ENCODE results near the gene RNPS1. TPM values are rescaled to one million over a fixed set of nuclear protein-coding genes. Genes with fewer than 3 reads are reported as not detected.
A peak's percentile ranks its signal among the peaks of the same experiment; 100 is the strongest.
"Not testable (repeated sequence)": the region's sequence is repeated elsewhere in the genome, so short reads cannot be mapped to it uniquely, and the experiment has no call there.

RNPS1 gene
- total RNA-seq, 2 donors from 2014 or later: 204 to 224 TPM

DNA sequence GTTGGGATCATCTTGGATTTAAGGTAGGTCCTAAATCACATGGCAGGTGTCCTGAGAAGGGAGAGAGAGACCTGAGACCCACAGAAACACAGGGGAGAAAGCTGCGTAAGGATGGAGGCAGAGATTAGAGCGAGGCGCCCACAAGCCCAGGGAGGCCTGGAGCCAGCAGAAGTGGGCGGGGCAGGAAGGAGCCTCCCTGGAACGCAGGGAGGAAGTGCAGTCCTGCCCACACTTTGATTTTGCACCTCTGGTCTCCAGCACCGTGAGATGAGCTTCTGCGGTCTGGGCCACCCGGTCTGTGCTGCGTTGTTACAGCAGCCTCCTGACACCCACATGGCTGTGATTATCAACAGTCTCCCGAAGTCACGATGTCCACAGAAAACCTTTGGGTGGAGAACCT is 25.3 kb downstream of the RNPS1 start:
- Mint-ChIP-seq H3K27me3 (no peaks in the 10 kb centered on the region), H3K36me3 (ENCODE audit: low read depth) (no peaks in the 10 kb centered on the region), H3K4me1 (peaks cover 3% of the 10 kb centered on the region), H3K27ac (no peak overlapping the region), H3K4me3 (no peak overlapping the region)
- H3K9me3 ChIP-seq (ENCODE audit: control insufficient read depth, low read length, poor library complexity, severe bottlenecking): no peaks in the 10 kb centered on the region
- no peak for DNase-seq
- no peak for ATAC-seq

- H3K4me1 Mint-ChIP-seq; H3K27me3 Mint-ChIP-seq; H3K9me3 ChIP-seq (ENCODE audit: control insufficient read depth, low read length, poor library complexity, severe bottlenecking); H3K4me3 Mint-ChIP-seq; ATAC-seq; H3K36me3 Mint-ChIP-seq (ENCODE audit: low read depth); DNase-seq; H3K27ac Mint-ChIP-seq: not testable (repeated sequence)
These were observed 27.6 kb downstream of the RNPS1 start for GRCh38 chr16:2240331-2240730.

DNA sequence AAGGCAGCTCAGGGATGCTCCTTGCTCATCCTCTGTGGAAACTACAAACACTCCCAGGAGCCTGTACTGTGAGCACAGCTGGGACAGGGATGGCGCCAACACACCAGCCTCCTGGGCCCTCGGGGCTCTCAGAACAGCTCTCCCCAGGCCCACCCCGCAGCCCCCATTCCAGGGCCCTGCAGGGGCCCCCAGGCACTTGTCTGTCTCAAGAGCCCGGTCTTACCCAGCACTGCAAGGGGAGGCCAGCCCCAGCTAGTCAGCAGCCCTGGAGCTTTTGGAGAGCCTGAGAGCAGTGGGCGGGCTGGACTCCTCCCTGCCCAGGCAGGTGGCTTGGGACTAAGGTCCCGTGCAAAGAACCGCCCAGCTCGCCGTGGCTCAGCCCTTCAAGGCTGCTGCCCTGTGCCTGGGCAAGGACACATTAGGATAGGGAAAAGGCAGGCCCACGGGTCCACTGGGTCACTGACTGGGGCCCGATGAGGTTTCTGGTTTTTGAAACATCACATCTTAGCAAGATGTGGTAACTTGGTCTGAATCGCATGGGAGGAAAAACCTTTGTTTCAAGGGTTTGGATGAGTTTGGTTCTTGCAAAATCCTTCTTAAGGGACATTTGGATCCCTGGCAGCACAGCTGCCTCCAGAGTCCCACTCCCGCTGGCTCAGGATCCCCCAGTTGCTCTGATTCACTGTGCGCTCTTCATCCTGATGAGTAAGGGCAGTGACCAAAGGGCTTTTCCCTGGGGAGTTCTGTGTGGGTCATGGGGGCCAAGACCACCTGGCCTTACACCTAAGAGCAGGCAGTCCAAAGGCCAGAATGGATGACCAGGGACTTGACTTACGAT is 28.9 kb downstream of the RNPS1 start:
- ATAC-seq (no peak), DNase-seq (no peak)
- H3K4me1 Mint-ChIP-seq: peaks cover 5% of the 10 kb centered on the region
- H3K9me3 ChIP-seq (ENCODE audit: control insufficient read depth, low read length, poor library complexity, severe bottlenecking): no peaks in the 10 kb centered on the region
- no peak overlapping the region for H3K4me3 Mint-ChIP-seq
- H3K27me3 Mint-ChIP-seq: no peaks in the 10 kb centered on the region
- no peak overlapping the region for H3K27ac Mint-ChIP-seq
- no peaks in the 10 kb centered on the region for H3K36me3 Mint-ChIP-seq (ENCODE audit: low read depth)

DNA sequence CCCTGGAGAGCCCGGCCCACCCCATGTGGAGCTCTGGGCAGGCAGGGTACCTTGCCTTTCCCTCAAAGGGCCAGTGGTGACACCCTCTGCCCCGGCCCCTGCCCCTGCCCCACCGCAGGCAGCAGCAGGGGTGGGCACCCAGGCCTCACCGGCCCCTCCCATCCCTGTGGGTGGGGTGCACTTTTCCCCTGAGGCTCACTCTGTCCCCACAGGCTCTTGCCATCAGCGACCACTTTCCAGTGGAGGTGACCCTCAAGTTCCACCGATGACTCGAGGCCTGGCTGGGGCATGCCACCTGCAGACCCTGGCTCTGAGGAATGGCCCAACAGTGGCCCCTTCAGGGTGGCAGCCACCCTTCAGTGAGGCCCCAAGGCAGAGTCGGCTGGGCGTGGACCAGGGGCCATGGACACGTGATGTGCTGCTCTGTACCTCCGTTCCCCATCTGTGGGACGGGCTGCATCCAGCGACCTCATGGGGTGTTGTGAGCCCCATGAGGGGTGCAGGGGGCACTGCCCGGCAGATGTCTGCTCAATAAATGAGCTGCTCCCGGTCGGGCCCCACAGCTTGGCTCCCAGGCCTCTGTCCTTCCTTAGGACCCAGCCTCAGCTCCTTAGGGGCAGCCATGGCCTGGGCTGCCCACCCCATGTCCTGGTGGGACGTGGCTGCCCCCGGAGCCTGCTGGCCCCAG is 29.6 kb downstream of the RNPS1 start:
- ATAC-seq: no peak
- Mint-ChIP-seq H3K27ac (no peak overlapping the region), H3K36me3 (ENCODE audit: low read depth) (peaks cover 2% of the 10 kb centered on the region), H3K4me3 (no peak overlapping the region), H3K27me3 (no peaks in the 10 kb centered on the region), H3K4me1 (peaks cover 5% of the 10 kb centered on the region)
- no peak for DNase-seq
- no peaks in the 10 kb centered on the region for H3K9me3 ChIP-seq (ENCODE audit: control insufficient read depth, low read length, poor library complexity, severe bottlenecking)

DNA sequence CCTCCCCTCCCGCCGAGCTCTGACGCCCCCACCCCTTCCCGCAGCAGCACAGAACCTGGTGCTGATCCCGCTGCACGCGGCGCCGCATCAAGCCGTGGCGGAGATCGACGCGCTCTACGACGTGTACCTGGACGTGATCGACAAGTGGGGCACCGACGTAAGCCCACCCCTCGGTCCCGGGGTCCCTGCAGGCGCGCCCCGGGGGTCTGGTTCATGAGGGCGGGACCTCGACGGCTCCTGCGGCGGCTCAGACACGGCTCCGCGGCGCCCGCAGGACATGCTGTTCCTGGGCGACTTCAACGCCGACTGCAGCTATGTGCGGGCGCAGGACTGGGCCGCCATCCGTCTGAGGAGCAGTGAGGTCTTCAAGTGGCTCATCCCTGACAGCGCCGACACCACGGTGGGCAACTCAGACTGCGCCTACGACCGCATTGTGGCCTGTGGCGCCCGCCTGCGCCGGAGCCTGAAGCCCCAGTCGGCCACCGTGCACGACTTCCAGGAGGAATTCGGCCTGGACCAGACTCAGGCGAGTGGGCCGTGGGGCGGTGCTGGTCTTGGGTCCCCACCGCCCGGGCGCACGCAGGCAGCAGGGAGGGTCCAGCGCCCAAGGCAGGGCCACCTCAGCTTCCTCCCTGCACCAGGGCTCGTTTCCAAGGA is 30.3 kb downstream of the RNPS1 start:
- no peak overlapping the region for H3K4me3 Mint-ChIP-seq
- H3K9me3 ChIP-seq (ENCODE audit: control insufficient read depth, low read length, poor library complexity, severe bottlenecking): no peaks in the 10 kb centered on the region
- ATAC-seq (no peak), DNase-seq (no peak)
- H3K27me3 Mint-ChIP-seq: no peaks in the 10 kb centered on the region
- H3K36me3 Mint-ChIP-seq (ENCODE audit: low read depth): peaks cover 2% of the 10 kb centered on the region
- no peak overlapping the region for H3K27ac Mint-ChIP-seq
- H3K4me1 Mint-ChIP-seq: peaks cover 5% of the 10 kb centered on the region

GRCh38 chr16:2237102-2237482 is 30.8 kb downstream of the RNPS1 start:
- no peaks in the 10 kb centered on the region for H3K9me3 ChIP-seq (ENCODE audit: control insufficient read depth, low read length, poor library complexity, severe bottlenecking)
- H3K4me1 Mint-ChIP-seq: peaks cover 3% of the 10 kb centered on the region
- no peaks in the 10 kb centered on the region for H3K27me3 Mint-ChIP-seq
- no peak for ATAC-seq
- H3K27ac Mint-ChIP-seq: no peak overlapping the region
- no peak for DNase-seq
- no peak overlapping the region for H3K4me3 Mint-ChIP-seq
- peaks cover 2% of the 10 kb centered on the region for H3K36me3 Mint-ChIP-seq (ENCODE audit: low read depth)

GRCh38 chr16:2236337-2237101 is 31.4 kb downstream of the RNPS1 start, which contains the start of gene DNASE1L2:
DNASE1L2 (plus strand) TSS chr16:2236444; CDS start chr16:2236817, 373 bp downstream.
- peaks cover 2% of the 10 kb centered on the region for H3K36me3 Mint-ChIP-seq (ENCODE audit: low read depth)
- no peak within 1 kb of the TSS for H3K4me3 Mint-ChIP-seq
- ATAC-seq (peak; percentile 31), DNase-seq (no peak)
- H3K9me3 ChIP-seq (ENCODE audit: control insufficient read depth, low read length, poor library complexity, severe bottlenecking): no peaks in the 10 kb centered on the region
- H3K4me1 Mint-ChIP-seq: peaks cover 3% of the 10 kb centered on the region
- H3K27ac Mint-ChIP-seq: no peak within 1 kb of the TSS
- no peaks in the 10 kb centered on the region for H3K27me3 Mint-ChIP-seq

GRCh38 chr16:2235695-2236336 is 32.1 kb downstream of the RNPS1 start:
- H3K9me3 ChIP-seq (ENCODE audit: control insufficient read depth, low read length, poor library complexity, severe bottlenecking): no peaks in the 10 kb centered on the region
- Mint-ChIP-seq H3K27me3 (no peaks in the 10 kb centered on the region), H3K36me3 (ENCODE audit: low read depth) (peaks cover 2% of the 10 kb centered on the region), H3K27ac (no peak overlapping the region), H3K4me3 (no peak overlapping the region), H3K4me1 (peaks cover 3% of the 10 kb centered on the region)
- ATAC-seq (peak; percentile 18), DNase-seq (no peak)

DNA sequence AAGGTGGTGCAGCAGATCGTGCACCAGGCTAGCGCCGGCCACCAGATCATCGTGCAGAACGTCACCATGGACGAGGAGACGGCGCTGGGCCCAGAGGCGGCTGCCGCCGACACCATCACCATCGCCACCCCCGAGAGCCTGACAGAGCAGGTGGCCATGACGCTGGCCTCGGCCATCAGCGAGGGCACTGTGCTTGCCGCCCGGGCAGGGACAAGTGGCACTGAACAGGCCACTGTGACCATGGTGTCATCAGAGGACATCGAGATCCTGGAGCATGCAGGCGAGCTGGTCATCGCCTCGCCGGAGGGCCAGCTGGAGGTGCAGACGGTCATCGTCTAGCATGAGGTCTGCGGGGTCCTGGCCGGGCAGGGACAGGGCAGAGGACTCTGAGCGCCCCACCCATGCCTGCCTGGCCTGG is 32.7 kb downstream of the RNPS1 start:
- H3K4me1 Mint-ChIP-seq: peaks cover 3% of the 10 kb centered on the region
- H3K9me3 ChIP-seq (ENCODE audit: control insufficient read depth, low read length, poor library complexity, severe bottlenecking): no peaks in the 10 kb centered on the region
- H3K36me3 Mint-ChIP-seq (ENCODE audit: low read depth): peaks cover 2% of the 10 kb centered on the region
- H3K4me3 Mint-ChIP-seq: no peak overlapping the region
- no peak for ATAC-seq
- no peaks in the 10 kb centered on the region for H3K27me3 Mint-ChIP-seq
- H3K27ac Mint-ChIP-seq: no peak overlapping the region
- no peak for DNase-seq

DNA sequence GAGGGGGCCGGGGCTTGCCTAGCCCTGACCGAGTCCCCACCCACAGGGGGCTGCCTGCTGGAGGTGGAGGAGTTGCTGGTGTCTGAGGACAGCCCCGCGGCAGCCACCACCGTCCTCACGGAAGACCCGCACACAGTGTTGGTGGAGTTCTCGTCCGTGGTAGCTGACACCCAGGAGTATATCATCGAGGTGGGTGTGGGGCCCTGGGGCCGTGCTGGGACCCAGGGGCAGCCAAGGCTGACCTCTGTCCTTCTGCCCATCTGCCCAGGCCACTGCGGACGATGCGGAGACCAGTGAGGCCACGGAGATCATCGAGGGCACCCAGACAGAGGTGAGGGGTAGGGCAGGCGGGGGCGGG is 33.1 kb downstream of the RNPS1 start:
- Mint-ChIP-seq H3K27ac (no peak overlapping the region), H3K4me3 (no peak overlapping the region), H3K27me3 (no peaks in the 10 kb centered on the region), H3K4me1 (peaks cover 3% of the 10 kb centered on the region), H3K36me3 (ENCODE audit: low read depth) (peaks cover 4% of the 10 kb centered on the region)
- ATAC-seq (no peak), DNase-seq (no peak)
- no peaks in the 10 kb centered on the region for H3K9me3 ChIP-seq (ENCODE audit: control insufficient read depth, low read length, poor library complexity, severe bottlenecking)

DNA sequence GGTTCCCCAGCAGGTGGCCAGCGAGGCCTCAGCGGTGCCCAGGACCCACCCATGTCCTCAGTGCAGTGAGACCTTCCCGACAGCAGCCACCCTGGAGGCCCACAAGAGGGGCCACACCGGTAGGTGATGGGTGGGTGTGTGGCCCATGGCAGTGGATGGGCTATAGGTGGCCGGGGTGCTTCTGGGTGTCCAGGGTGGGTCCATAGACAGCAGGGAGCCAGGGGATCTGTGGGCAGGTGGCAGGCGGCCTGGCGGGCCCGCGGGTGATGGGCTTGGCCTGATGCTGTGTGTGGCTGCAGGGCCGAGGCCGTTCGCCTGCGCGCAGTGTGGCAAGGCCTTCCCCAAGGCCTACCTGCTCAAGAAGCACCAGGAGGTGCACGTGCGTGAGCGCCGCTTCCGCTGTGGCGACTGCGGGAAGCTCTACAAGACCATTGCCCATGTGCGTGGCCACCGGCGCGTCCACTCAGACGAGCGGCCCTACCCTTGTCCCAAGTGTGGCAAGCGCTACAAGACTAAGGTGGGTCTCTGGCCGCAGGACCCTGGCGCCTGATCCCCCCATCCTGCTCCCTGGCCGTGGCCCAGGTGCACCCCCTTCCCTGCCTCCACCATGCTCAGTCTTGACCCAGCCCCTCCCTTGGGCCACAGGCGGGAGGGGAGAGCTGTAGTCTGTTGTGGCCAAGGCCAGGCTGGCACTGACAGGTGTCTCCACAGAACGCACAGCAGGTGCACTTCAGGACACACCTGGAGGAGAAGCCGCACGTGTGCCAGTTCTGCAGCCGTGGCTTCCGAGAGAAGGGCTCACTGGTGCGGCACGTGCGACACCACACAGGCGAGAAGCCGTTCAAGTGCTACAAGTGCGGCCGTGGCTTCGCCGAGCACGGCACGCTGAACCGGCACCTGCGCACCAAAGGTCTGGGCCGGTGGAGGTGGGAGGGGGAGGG is 33.8 kb downstream of the RNPS1 start:
- ATAC-seq (no peak), DNase-seq (no peak)
- Mint-ChIP-seq H3K27me3 (no peaks in the 10 kb centered on the region), H3K36me3 (ENCODE audit: low read depth) (peaks cover 4% of the 10 kb centered on the region), H3K4me3 (no peak overlapping the region), H3K27ac (no peak overlapping the region), H3K4me1 (peaks cover 3% of the 10 kb centered on the region)
- no peaks in the 10 kb centered on the region for H3K9me3 ChIP-seq (ENCODE audit: control insufficient read depth, low read length, poor library complexity, severe bottlenecking)

All from T-helper 17 cell (primary cell).